ENCODE data around the gene PEMT. TPM values are rescaled to one million over a fixed set of nuclear protein-coding genes. Genes with fewer than 3 reads are reported as not detected.
"Not testable (repeated sequence)": the region's sequence is repeated elsewhere in the genome, so short reads cannot be mapped to it uniquely, and the experiment has no call there.

Gene PEMT
- total and polyA plus RNA-seq, 2 of the 8 experiments (the other 6 are each of a cell fraction or from before 2014, with no cell fraction given): 42.0 to 118 TPM

DNA sequence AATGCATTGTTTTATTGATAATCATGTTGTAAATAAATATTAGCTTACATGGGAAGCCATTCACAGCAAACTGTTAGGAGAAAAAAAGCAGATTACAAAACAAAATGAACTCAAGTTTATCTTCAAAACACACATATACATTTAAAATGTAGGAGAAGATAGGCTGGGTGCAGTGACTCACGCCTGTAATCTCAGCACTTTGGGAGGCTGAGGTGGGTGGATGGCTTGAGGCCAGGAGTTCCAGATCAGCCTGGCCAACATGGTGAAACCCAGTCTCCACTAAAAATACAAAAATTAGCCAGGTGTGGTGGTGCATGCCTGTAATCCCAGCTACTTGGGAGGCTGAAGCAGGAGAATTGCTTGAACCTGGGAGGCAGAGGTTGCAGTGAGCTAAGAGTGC, 125.6 kb downstream of the PEMT start:
- H3K14ac ChIP-seq (ENCODE audit: insufficient read length); H3K23ac ChIP-seq (ENCODE audit: insufficient read length); H3K56ac ChIP-seq (replicated peaks; ENCODE audit: insufficient read length, low read depth, low read length); FAIRE-seq; H2BK15ac ChIP-seq (ENCODE audit: low read length); H3K18ac ChIP-seq (ENCODE audit: extremely low read depth, low read length); H2BK120ac ChIP-seq (replicated peaks; ENCODE audit: low read depth, low read length); H2BK12ac ChIP-seq (ENCODE audit: low read depth, low read length); H3K79me2 ChIP-seq (ENCODE audit: control insufficient read depth in 1 of 2, insufficient read depth in 2 of 2, low read length in 2 of 2); H2BK5ac ChIP-seq (ENCODE audit: low read depth, low read length); H4K91ac ChIP-seq (replicated peaks; ENCODE audit: insufficient read length, low read length); H3K4ac ChIP-seq (replicated peaks; ENCODE audit: insufficient read length, low read depth, low read length); H3K4me2 ChIP-seq (ENCODE audit: insufficient read depth in 1 of 2, low read depth in 2 of 2, low read length in 2 of 2); DNase-seq (ENCODE audit: low read depth in 1 of 2, low spot score in 2 of 2); H3K4me1 ChIP-seq (replicated peaks in 1 of 4; ENCODE audit: control insufficient read depth in 3 of 4, insufficient read depth in 4 of 4, low read length in 3 of 4); H2AFZ ChIP-seq (ENCODE audit: low read length); H4K8ac ChIP-seq (ENCODE audit: extremely low read depth, insufficient read depth, low read length); H3K27ac ChIP-seq (ENCODE audit: low read depth, low read length); H3K27me3 ChIP-seq (replicated peaks in 1 of 4; ENCODE audit: control insufficient read depth in 3 of 4, extremely low read depth in 1 of 4, insufficient read depth in 3 of 4, low read length in 3 of 4); H3K79me1 ChIP-seq (ENCODE audit: low read depth, low read length); H4K20me1 ChIP-seq (replicated peaks in 1 of 2; ENCODE audit: control insufficient read depth in 1 of 2, insufficient read depth in 2 of 2, low read length in 2 of 2); POLR2A ChIA-PET (ENCODE audit: partially characterized antibody); H2AK5ac ChIP-seq (ENCODE audit: low read depth, low read length); H4K5ac ChIP-seq (ENCODE audit: insufficient read length, low read depth, low read length); H3K9me3 ChIP-seq (ENCODE audit: insufficient read depth in 2 of 2, low read depth in 1 of 2, low read length in 1 of 2); H3K4me3 ChIP-seq (ENCODE audit: extremely low read depth in 1 of 4, insufficient read depth in 2 of 4, low read depth in 3 of 4, low read length in 4 of 4); H3K23me2 ChIP-seq (ENCODE audit: low read depth, low read length); H2BK20ac ChIP-seq (ENCODE audit: low read length); H3K36me3 ChIP-seq (ENCODE audit: control insufficient read depth in 2 of 4, insufficient read depth in 4 of 4, low read length in 3 of 4); H3K9ac ChIP-seq (replicated peaks in 1 of 4; ENCODE audit: extremely low read depth in 1 of 4, low read depth in 3 of 4, low read length in 3 of 4): not testable (repeated sequence)
- WGBS, 2 experiments (ENCODE audit: extremely low coverage in 1 of 2, insufficient coverage in 1 of 2, insufficient read length in 1 of 2, insufficient replicate concordance in 2 of 2, low coverage in 1 of 2, low lambda C conversion rate in 2 of 2, missing lambda C conversion rate in 1 of 2): 87% methylated on average over 1 of the region's 1 CpG; no CpG with 5 or more reads in 1 of the 2 experiments
- CTCF ChIA-PET (ENCODE audit: partially characterized antibody): interaction anchor here (1.1 to 2.2 kb wide), 2 partner anchors 104 to 111 kb away, joined by 3 to 8 read pairs; no protein-coding TSS in a partner anchor

Data from H1 (cell line).